Mesodermal cell (in vitro differentiated cells): ENCODE measurements around the gene MAN1C1.
"Not testable (repeated sequence)": the region's sequence is repeated elsewhere in the genome, so short reads cannot be mapped to it uniquely, and the experiment has no call there.

ENCODE experiments used
- H3K27ac ChIP-seq: 2 replicates; pipeline ENCODE4 v1.7.0; 2013; ENCODE audit warnings: mild to moderate bottlenecking, low read depth, low read length, moderate library complexity; ENCODE audit not compliant: severe bottlenecking
- H3K36me3 ChIP-seq: 2 replicates; pipeline ENCODE4 v1.7.1; 2013; ENCODE audit warnings: mild to moderate bottlenecking, low read length, moderate library complexity; ENCODE audit not compliant: control insufficient read depth, insufficient read depth
- H3K4me1 ChIP-seq: one replicate; pipeline ENCODE4 v1.7.1; 2013; ENCODE audit warnings: mild to moderate bottlenecking, low read length; ENCODE audit not compliant: insufficient read depth, control insufficient read depth, poor library complexity, severe bottlenecking
- H3K4me3 ChIP-seq: 2 replicates; pipeline ENCODE4 v1.7.0; 2013; ENCODE audit warnings: low read length, control low read depth, mild to moderate bottlenecking; ENCODE audit not compliant: insufficient read depth, poor library complexity, severe bottlenecking; ENCODE audit errors: extremely low read depth
- H3K9me3 ChIP-seq: 2 replicates; pipeline ENCODE4 v1.7.1; 2013; ENCODE audit warnings: mild to moderate bottlenecking, low read length, moderate library complexity; ENCODE audit not compliant: control insufficient read depth
- WGBS, 2 experiments: methylation state at CpG; one replicate each; pipeline ENCODE4 v1.1.5; 2013; ENCODE audit warnings: missing lambda C conversion rate in 2 of 2; ENCODE audit not compliant: insufficient coverage in 2 of 2; 5-methylcytosine and 5-hydroxymethylcytosine counted together

The MAN1C1 gene

GRCh38 chr1:25733271-25733670 is 116.7 kb downstream of the MAN1C1 start:
- WGBS, 2 experiments, result 91 to 94% methylated on average over 7 of the region's 9 CpGs
- no peak overlapping the region for H3K27ac ChIP-seq
- H3K4me3 ChIP-seq, result no peak overlapping the region
- H3K4me1 ChIP-seq, result no peaks in the 10 kb centered on the region
- H3K9me3 ChIP-seq, result no peaks in the 10 kb centered on the region
- H3K36me3 ChIP-seq, result no peaks in the 10 kb centered on the region

GRCh38 chr1:25734991-25735390 is 118.4 kb downstream of the MAN1C1 start:
- not testable (repeated sequence) for H3K4me1 ChIP-seq, H3K36me3 ChIP-seq, H3K4me3 ChIP-seq, H3K27ac ChIP-seq, H3K9me3 ChIP-seq
- WGBS, 2 experiments, result 90 to 96% methylated on average over 9 to 10 of the region's 10 CpGs

GRCh38 chr1:25735956-25736529 is 119.5 kb downstream of the MAN1C1 start:
- no peak overlapping the region for H3K27ac ChIP-seq
- no peaks in the 10 kb centered on the region for H3K4me1 ChIP-seq
- no peak overlapping the region for H3K4me3 ChIP-seq
- no peaks in the 10 kb centered on the region for H3K36me3 ChIP-seq
- H3K9me3 ChIP-seq, result no peaks in the 10 kb centered on the region
- WGBS, 2 experiments, result 86 to 100% methylated on average over 1 of the region's 1 CpG

- WGBS, 2 experiments, result 79 to 82% methylated on average over 5 to 6 of the region's 6 CpGs
- Histone ChIP-seq H3K4me3 (no peak overlapping the region), H3K27ac (no peak overlapping the region), H3K4me1 (no peaks in the 10 kb centered on the region), H3K9me3 (no peaks in the 10 kb centered on the region), H3K36me3 (no peaks in the 10 kb centered on the region)
Observed at GRCh38 chr1:25737130-25737529, 120.5 kb downstream of the MAN1C1 start.

GRCh38 chr1:25738499-25738898 is 121.9 kb downstream of the MAN1C1 start:
- no peaks in the 10 kb centered on the region for H3K4me1 ChIP-seq
- no peaks in the 10 kb centered on the region for H3K36me3 ChIP-seq
- no peaks in the 10 kb centered on the region for H3K9me3 ChIP-seq
- no peak overlapping the region for H3K27ac ChIP-seq
- no peak overlapping the region for H3K4me3 ChIP-seq
- WGBS, 2 experiments, result 100% methylated on average over 2 of the region's 2 CpGs

GRCh38 chr1:25739341-25739740 is 122.8 kb downstream of the MAN1C1 start:
- Histone ChIP-seq H3K4me3 (no peak overlapping the region), H3K36me3 (no peaks in the 10 kb centered on the region), H3K9me3 (no peaks in the 10 kb centered on the region), H3K4me1 (no peaks in the 10 kb centered on the region), H3K27ac (no peak overlapping the region)
- WGBS, 2 experiments, result 87 to 89% methylated on average over 4 of the region's 4 CpGs

- 90 to 98% methylated on average over 5 to 9 of the region's 10 CpGs for WGBS, 2 experiments
- no peak overlapping the region for H3K27ac ChIP-seq
- H3K4me1 ChIP-seq, result no peaks in the 10 kb centered on the region
- no peaks in the 10 kb centered on the region for H3K9me3 ChIP-seq
- H3K4me3 ChIP-seq, result no peak overlapping the region
- no peaks in the 10 kb centered on the region for H3K36me3 ChIP-seq
Observed at GRCh38 chr1:25740071-25740470, 123.5 kb downstream of the MAN1C1 start.

GRCh38 chr1:25742316-25742715 is 125.7 kb downstream of the MAN1C1 start:
- WGBS, 2 experiments, result 90 to 100% methylated on average over 5 to 7 of the region's 7 CpGs
- no peaks in the 10 kb centered on the region for H3K36me3 ChIP-seq

GRCh38 chr1:25743164-25744139 is 126.9 kb downstream of the MAN1C1 start:
- Histone ChIP-seq H3K4me1 (no peaks in the 10 kb centered on the region), H3K9me3 (no peaks in the 10 kb centered on the region), H3K4me3 (no peak overlapping the region), H3K27ac (no peak overlapping the region), H3K36me3 (no peaks in the 10 kb centered on the region)
- WGBS, 2 experiments, result 88 to 92% methylated on average over 11 to 16 of the region's 17 CpGs

More at GRCh38 chr1:25742316-25742715, 125.7 kb downstream of the MAN1C1 start:
- no peaks in the 10 kb centered on the region for H3K4me1 ChIP-seq
- no peaks in the 10 kb centered on the region for H3K9me3 ChIP-seq
- no peak overlapping the region for H3K27ac ChIP-seq
- no peak overlapping the region for H3K4me3 ChIP-seq

GRCh38 chr1:25744140-25744581 is 127.6 kb downstream of the MAN1C1 start:
- WGBS, 2 experiments, result 44 to 45% methylated on average over 7 to 8 of the region's 8 CpGs
- no peak overlapping the region for H3K27ac ChIP-seq
- no peaks in the 10 kb centered on the region for H3K36me3 ChIP-seq

More at GRCh38 chr1:25744140-25744581, 127.6 kb downstream of the MAN1C1 start:
- Histone ChIP-seq H3K9me3 (no peaks in the 10 kb centered on the region), H3K4me1 (no peaks in the 10 kb centered on the region), H3K4me3 (no peak overlapping the region)
